ENCODE measurements around the gene RNF213. TPM values are rescaled to one million over a fixed set of nuclear protein-coding genes. Genes with fewer than 3 reads are reported as not detected.
"Not testable (repeated sequence)": the region's sequence is repeated elsewhere in the genome, so short reads cannot be mapped to it uniquely, and the experiment has no call there.

RNF213 gene
- polyA plus RNA-seq, 3 donors = 47.5 to 56.8 (median 50.5) TPM

DNA sequence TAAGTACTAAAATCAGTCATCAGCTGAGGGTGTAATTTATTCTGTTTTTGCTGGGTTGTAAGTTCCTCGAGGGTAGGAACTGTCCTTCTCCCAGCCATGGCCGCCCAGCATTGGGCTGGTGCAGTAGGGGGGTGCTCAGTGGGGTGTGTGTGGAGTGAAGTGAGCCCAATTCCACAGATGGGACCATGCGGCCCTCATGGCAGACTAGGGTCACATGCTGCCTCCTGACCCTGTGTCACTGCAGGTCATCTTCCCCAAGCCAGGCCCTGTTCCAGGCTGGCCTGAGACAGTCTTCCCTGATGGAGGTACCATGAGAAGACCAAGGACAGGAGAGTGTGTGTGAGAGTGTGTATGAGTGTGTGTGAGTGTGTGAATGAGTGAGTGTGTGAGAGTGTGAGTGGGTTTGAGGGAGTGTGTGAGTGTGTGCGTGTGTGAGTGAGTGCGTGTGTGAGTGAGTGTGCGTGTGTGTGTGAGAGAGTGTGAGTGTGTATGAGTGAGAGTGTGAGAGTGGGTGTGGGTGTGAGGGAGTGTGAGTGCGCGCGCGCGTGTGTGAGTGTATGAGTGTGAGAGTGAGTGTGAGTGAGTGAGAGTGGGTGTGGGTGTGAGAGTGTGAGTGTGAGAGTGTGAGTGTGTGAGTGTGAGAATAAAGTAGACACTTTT is 36.7 kb upstream of the RNF213 start:
- DNase-seq (ENCODE audit: low read depth in 3 of 3, low spot score in 2 of 3) = no peak

- DNase-seq (ENCODE audit: low read depth in 3 of 3, low spot score in 2 of 3) = no peak
Observed at GRCh38 chr17:80224683-80225082, 36.0 kb upstream of the RNF213 start.

- DNase-seq (ENCODE audit: low read depth in 3 of 3, low spot score in 2 of 3) = no peak
Observed at GRCh38 chr17:80225230-80225629, 35.4 kb upstream of the RNF213 start.

DNA sequence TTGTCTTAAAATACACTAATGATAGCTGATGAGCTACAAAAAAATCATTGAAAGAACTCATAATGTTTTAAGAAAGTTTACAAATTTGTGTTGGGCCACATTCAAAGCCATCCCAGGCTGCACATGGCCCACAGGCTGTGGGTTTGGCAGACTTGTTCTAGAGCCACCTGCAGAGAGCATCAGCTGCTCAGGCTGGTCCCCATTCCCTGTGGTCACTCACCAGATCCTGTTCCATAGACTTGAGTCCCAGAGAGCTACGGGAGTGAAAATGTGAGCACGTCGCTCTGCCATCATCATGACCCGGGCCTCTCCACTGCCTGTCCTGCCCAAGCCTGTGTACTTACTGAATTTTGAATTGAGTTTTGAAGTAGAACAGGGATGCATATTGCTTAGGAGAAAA is 33.5 kb upstream of the RNF213 start:
- DNase-seq (ENCODE audit: low read depth in 3 of 3, low spot score in 2 of 3) = no peak

- no peak for DNase-seq (ENCODE audit: low read depth in 3 of 3, low spot score in 2 of 3)
Observed at GRCh38 chr17:80227666-80228065, 33.0 kb upstream of the RNF213 start.

- DNase-seq (ENCODE audit: low read depth in 3 of 3, low spot score in 2 of 3) = no peak
Observed at GRCh38 chr17:80228477-80228876, 32.2 kb upstream of the RNF213 start.

DNA sequence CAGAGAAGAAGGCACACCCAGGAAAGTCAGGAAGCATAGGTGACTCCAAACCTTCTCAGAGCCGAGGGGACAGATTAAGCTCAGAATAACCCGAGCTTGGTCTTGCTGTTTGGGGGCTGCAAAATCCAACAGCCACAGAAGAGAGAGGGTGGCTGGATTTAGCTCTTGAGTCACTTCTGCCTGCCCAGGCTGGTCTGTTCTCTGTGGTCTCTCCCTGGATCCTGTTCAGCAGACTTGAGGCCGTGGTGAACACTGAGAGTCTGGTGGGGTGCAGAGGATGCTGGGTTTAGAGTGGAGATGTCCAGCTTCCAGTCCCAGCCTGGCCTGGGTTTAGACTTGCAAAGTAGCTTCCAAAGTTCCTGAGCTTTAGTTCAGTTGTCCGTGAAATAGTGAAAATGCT is 31.6 kb upstream of the RNF213 start:
- DNase-seq (ENCODE audit: low read depth in 3 of 3, low spot score in 2 of 3) = no peak

DNA sequence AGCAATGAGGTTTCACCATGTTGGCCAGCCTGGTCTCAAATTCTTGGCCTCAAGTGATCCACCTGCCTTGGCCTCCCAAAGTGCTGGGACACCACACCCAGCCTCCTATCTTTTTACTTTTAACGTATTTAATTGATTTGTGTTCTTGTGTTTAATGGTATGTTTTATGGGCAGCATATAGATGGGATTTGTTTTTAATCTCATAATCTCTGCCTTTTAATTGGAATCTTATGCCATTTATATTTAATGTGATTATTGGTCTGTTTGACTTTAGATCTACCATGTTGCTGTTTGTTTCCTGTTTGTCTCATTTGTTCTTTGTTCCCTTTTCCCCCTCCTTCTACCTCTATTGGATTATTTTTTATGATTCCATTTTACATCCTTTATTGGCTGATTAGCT is 28.2 kb upstream of the RNF213 start:
- DNase-seq (ENCODE audit: low read depth in 3 of 3, low spot score in 2 of 3) = no peak

DNA sequence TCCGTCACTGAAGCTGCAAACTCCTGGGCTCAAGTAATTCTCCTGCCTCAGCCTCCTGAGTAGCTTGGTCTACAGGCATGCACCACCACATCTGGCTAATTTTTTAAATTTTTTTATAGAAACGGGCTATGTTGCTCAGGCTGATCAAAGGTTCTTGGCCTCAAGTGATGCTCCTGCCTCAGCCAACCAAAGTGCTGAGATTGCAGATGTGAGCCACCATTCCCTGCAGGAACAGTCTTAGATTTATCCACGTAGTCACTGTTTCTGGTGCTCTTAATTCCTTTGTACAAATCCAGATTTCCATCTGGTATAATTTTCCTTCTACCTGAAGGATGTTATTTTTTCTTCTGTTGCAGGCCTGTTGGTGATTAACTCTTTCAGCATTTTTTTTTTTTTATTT is 27.4 kb upstream of the RNF213 start:
- DNase-seq (ENCODE audit: low read depth in 3 of 3, low spot score in 2 of 3) = no peak

DNA sequence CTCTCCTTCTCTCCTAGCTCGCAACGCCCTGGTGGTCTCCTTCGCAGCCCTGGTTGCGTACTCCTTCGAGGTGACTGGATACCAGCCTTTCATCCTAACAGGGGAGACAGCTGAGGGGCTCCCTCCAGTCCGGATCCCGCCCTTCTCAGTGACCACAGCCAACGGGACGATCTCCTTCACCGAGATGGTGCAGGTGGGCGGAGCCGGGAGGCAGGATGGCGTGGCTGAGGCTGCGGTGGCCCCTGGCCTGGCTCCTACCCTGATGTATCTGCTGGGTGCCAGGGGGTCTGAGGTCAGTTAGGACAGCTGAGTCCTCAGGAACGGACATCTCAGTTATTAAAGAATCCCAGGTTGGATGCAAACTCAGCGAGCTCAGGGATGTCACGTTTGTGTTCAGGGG is 23.7 kb upstream of the RNF213 start:
- DNase-seq (ENCODE audit: low read depth in 3 of 3, low spot score in 2 of 3) = no peak

GRCh38 chr17:80237386-80237785 is 23.3 kb upstream of the RNF213 start:
- DNase-seq (ENCODE audit: low read depth in 3 of 3, low spot score in 2 of 3) = no peak

GRCh38 chr17:80242505-80242904 is 18.1 kb upstream of the RNF213 start:
- DNase-seq (ENCODE audit: low read depth in 3 of 3, low spot score in 2 of 3) = no peak

- DNase-seq (ENCODE audit: low read depth in 3 of 3, low spot score in 2 of 3) = no peak
Observed at GRCh38 chr17:80243526-80244433, 16.9 kb upstream of the RNF213 start.

- not testable (repeated sequence) for DNase-seq (ENCODE audit: low read depth in 3 of 3, low spot score in 2 of 3)
Observed at GRCh38 chr17:80244448-80244847, 16.2 kb upstream of the RNF213 start.

- DNase-seq (ENCODE audit: low read depth in 3 of 3, low spot score in 2 of 3) = no peak
Observed at GRCh38 chr17:80244871-80245509, 15.7 kb upstream of the RNF213 start.

DNA sequence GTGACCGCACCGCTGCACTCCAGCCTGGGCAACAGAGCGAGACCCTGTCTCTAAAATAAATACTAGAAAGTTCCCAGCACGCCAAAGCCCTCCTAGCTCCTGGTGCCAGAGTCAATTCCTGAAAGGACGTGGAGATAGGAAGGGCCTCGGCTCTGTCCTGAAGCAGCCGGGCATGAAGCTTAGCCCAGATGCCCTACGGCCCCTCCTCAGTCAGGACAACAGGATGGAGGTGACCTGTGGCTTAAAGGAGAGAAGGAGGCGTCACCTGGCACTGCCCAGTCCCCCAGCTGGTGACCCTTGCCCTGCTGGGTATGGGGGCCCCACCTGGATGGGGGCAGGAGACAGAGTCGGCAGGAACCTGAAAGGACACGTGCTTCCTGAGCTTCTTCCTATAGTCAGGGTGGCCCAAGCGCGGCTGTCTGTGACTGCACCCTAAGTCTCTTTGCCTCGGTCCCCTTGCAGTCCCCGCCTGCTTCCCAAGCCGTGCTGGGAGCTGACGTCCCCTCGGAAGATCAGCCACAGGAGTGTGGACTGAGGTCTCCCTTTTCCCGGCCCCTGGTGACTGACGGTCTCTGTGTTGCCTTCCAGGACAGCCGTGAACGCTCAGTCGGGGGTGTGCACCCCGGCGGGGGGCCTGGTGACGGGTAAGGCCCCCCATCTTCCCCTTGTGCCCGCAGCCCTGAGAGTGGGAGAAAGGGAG is 14.9 kb upstream of the RNF213 start:
- no peak for DNase-seq (ENCODE audit: low read depth in 3 of 3, low spot score in 2 of 3)

DNA sequence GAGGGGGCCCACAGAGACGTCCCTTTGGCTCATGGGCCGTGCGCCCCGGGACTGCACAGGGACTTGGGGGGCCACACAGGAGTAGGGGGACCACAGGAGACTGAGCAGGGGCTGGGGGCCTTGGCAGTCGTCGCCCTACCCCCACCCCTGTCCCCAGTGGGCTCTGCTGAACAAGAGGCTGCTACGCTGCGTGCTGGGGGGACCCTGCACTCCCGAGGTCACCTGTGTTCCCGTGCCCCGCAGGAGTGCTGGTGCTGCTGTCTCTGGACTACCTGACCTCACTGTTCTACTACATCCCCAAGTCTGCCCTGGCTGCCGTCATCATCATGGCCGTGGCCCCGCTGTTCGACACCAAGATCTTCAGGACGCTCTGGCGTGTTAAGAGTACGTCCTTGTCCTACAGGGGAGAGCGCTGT is 14.4 kb upstream of the RNF213 start:
- DNase-seq (ENCODE audit: low read depth in 3 of 3, low spot score in 2 of 3) = no peak

GRCh38 chr17:80246726-80247125 is 13.9 kb upstream of the RNF213 start:
- no peak for DNase-seq (ENCODE audit: low read depth in 3 of 3, low spot score in 2 of 3)

DNA sequence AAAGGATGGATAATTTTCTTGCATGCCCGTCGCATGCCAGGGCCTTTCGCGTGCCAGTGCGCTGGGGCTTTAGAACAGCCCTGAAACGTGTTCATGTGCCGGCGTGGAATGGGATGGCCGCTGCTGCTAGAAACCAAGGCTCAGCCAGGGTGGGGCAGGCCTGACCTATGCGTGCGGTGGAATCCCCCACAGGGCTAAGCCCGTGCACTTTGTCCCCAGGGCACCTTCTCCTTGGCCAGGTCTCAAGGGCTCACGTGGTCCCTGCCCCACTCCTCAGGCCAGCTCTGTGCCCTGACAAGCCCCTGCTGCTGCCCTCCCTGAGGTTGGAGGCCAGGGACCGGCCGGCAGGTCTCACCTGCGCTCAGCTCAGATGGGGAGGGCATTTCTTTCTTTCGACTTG is 13.1 kb upstream of the RNF213 start:
- no peak for DNase-seq (ENCODE audit: low read depth in 3 of 3, low spot score in 2 of 3)

DNA sequence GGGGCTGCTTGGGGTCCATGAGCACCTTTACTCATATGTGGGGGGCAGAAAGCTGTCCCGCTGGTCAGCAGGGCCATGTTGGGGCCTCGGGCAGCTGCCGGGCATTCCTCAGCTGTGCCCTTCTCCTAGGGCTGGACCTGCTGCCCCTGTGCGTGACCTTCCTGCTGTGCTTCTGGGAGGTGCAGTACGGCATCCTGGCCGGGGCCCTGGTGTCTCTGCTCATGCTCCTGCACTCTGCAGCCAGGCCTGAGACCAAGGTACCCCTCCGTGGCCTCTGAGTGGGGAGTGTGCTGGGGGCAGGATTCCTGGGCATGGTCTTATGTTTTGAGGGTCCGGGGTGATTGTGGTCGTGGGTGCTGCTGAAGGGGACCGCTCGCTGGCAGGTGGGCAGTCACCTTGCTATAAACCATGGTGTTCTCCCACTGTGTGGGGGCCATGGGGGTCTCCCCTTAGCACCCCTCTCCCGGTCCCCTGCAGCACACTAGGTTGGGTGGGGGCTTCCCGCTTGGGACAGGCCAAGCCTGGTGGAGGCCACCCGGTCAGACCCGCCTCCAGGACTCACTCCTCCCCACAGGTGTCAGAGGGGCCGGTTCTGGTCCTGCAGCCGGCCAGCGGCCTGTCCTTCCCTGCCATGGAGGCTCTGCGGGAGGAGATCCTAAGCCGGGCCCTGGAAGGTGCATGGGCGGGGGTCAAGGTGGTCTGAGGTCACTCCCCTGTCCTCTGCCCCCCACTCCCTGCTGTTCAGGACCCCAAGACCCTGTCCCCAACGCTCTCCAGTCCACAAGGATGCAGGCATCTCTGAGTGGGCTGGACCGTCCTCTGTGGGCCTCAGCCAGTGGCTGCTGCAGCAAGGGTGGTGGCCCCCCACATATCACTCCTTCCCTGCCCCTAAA is 12.4 kb upstream of the RNF213 start:
- no peak for DNase-seq (ENCODE audit: low read depth in 3 of 3, low spot score in 2 of 3)

Data from right renal cortex interstitium (tissue), 3 donors.